ENCODE data around the gene MYRIP.

Gene MYRIP

DNA sequence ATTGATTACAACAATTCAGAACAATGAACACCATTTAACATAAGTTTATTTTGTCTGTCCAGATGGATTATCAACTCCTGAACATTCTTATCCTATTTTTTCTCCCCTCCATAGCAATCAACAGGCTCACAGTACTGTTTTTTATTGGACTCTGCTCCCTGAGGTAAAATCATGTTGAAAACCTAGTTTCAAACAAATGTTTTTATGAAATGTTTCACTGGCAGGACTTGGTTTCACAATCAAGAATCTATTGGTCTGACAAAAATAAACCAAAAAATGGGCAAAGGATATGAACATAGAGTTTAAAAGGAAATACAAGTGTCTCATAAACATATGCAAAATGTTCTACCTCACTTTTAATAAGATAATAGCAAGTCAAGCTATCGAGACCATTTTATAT is 2.6 kb upstream of the MYRIP start:
- TF ChIP-seq REST (IDR thresholded peaks at IDR 0.05; ENCODE audit: insufficient read depth in 1 of 2, low read depth in 2 of 2, low read length in 2 of 2) (no peak), SIN3A (IDR thresholded peaks at IDR 0.05; ENCODE audit: borderline replicate concordance, insufficient read depth, low read length) (no peak), FOXP2 (optimal IDR thresholded peaks at IDR 0.05; ENCODE audit: borderline replicate concordance, extremely low read depth, extremely low read length, insufficient read depth) (no peak), POLR2AphosphoS5 (IDR thresholded peaks at IDR 0.05; ENCODE audit: low read depth, low read length) (no peak), TAF1 (IDR thresholded peaks at IDR 0.05; ENCODE audit: borderline replicate concordance, insufficient read depth, low read length) (no peak)

- no peak for TF ChIP-seq FOXP2 (optimal IDR thresholded peaks at IDR 0.05; ENCODE audit: borderline replicate concordance, extremely low read depth, extremely low read length, insufficient read depth)
- no peak for TF ChIP-seq POLR2AphosphoS5 (IDR thresholded peaks at IDR 0.05; ENCODE audit: low read depth, low read length)
- no peak for TF ChIP-seq SIN3A (IDR thresholded peaks at IDR 0.05; ENCODE audit: borderline replicate concordance, insufficient read depth, low read length)
- TF ChIP-seq REST (IDR thresholded peaks at IDR 0.05; ENCODE audit: insufficient read depth in 1 of 2, low read depth in 2 of 2, low read length in 2 of 2): peak; percentile 59 to 80; a peak in 3 of 4 replicates
Observed at GRCh38 chr3:39808467-39809180, 785 bp upstream of the MYRIP start.

- TF ChIP-seq REST (IDR thresholded peaks at IDR 0.05; ENCODE audit: insufficient read depth in 1 of 2, low read depth in 2 of 2, low read length in 2 of 2) (no peak), TAF1 (IDR thresholded peaks at IDR 0.05; ENCODE audit: borderline replicate concordance, insufficient read depth, low read length) (no peak), FOXP2 (optimal IDR thresholded peaks at IDR 0.05; ENCODE audit: borderline replicate concordance, extremely low read depth, extremely low read length, insufficient read depth) (no peak), SIN3A (IDR thresholded peaks at IDR 0.05; ENCODE audit: borderline replicate concordance, insufficient read depth, low read length) (no peak), POLR2AphosphoS5 (IDR thresholded peaks at IDR 0.05; ENCODE audit: low read depth, low read length) (no peak)
Observed at GRCh38 chr3:39809995-39810595, 686 bp downstream of the MYRIP start.

GRCh38 chr3:39810647-39811161 is 1.3 kb downstream of the MYRIP start:
- TF ChIP-seq REST (IDR thresholded peaks at IDR 0.05; ENCODE audit: insufficient read depth in 1 of 2, low read depth in 2 of 2, low read length in 2 of 2): no peak

All from PFSK-1 (cell line).